ENCODE measurements around the gene ELF1. TPM values are rescaled to one million over a fixed set of nuclear protein-coding genes. Genes with fewer than 3 reads are reported as not detected.
"Not testable (repeated sequence)": the region's sequence is repeated elsewhere in the genome, so short reads cannot be mapped to it uniquely, and the experiment has no call there.

The ELF1 gene
- total and polyA plus RNA-seq, 2 experiments from 2014 or later, result 39.4 to 91.1 TPM

DNA sequence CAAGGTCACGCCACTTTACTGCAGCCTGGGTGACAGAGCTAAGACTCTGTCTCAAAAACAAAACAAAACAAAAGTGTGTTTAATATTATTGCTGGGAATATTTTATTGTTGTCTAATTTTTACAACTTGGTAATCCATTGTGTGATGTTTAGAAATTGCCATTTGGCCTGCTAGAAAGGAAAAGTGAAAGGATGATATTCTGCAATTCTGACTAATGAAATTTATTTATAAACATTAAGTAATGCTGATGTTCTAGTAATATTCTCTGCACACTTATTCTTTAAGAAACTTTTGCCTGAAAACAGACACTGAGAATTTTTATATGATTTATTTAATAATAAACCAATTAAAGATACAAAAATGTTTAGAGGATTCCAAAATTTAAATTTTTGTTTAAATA is 87.4 kb downstream of the ELF1 start:
- no peak for TF ChIP-seq EZH2phosphoT487 (IDR thresholded peaks at IDR 0.05; ENCODE audit: low read depth, severe bottlenecking, unreplicated experiment)
- no peak for TF ChIP-seq EZH2 (IDR thresholded peaks at IDR 0.05; ENCODE audit: borderline replicate concordance)
- no peak for TF ChIP-seq CTCF (IDR thresholded peaks at IDR 0.05; ENCODE audit: poor library complexity)
- no peaks in the 10 kb centered on the region for H3K4me1 ChIP-seq (ENCODE audit: insufficient read depth)
- WGBS (ENCODE audit: low lambda C conversion rate, missing lambda C conversion rate), result 63% methylated on average over 1 of the region's 1 CpG
- H3K79me2 ChIP-seq, result peaks cover 40% of the 10 kb centered on the region
- H3K9me3 ChIP-seq (ENCODE audit: low read depth), result no peaks in the 10 kb centered on the region
- no peaks in the 10 kb centered on the region for H3K9me2 ChIP-seq (replicated peaks; ENCODE audit: insufficient read depth)
- H3K4me2 ChIP-seq, result no peak overlapping the region
- H3K36me3 ChIP-seq (replicated peaks; ENCODE audit: insufficient read depth, low read depth), result no peaks in the 10 kb centered on the region
- H3K4me3 ChIP-seq, result no peak overlapping the region
- H4K20me1 ChIP-seq (ENCODE audit: insufficient read depth, poor library complexity, severe bottlenecking), result peaks cover 9% of the 10 kb centered on the region
- DNase-seq (ENCODE audit: low spot score), result no peak
- H3K27ac ChIP-seq, result no peak overlapping the region
- no peak overlapping the region for H2AFZ ChIP-seq
- no peaks in the 10 kb centered on the region for H3K27me3 ChIP-seq

DNA sequence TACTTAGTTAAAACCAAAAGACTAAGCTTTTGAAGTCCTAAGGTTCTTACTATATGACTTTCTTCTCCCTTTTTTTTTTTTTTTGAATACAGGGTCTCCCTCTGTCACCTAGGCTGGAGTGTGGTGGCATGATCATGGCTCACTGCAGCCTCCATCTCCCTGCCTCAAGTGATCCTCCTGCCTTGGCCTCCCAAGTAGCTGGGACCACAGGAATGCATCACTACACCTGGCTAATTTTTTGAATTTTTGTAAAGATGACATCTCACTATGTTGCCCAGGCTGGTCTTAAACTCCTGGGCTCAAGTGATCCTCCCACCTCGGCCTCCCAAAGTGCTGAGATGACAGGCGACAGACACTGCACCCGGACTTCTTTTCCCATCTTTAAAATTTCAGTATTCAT is 89.2 kb downstream of the ELF1 start:
- not testable (repeated sequence) for H2AFZ ChIP-seq; H3K4me1 ChIP-seq (ENCODE audit: insufficient read depth); H3K27me3 ChIP-seq; H3K9me2 ChIP-seq (replicated peaks; ENCODE audit: insufficient read depth); H3K9me3 ChIP-seq (ENCODE audit: low read depth); H3K36me3 ChIP-seq (replicated peaks; ENCODE audit: insufficient read depth, low read depth); DNase-seq (ENCODE audit: low spot score); H3K27ac ChIP-seq; H4K20me1 ChIP-seq (ENCODE audit: insufficient read depth, poor library complexity, severe bottlenecking); H3K4me2 ChIP-seq; H3K4me3 ChIP-seq
- peaks cover 23% of the 10 kb centered on the region for H3K79me2 ChIP-seq
- WGBS (ENCODE audit: low lambda C conversion rate, missing lambda C conversion rate), result 100% methylated on average over 3 of the region's 3 CpGs

DNA sequence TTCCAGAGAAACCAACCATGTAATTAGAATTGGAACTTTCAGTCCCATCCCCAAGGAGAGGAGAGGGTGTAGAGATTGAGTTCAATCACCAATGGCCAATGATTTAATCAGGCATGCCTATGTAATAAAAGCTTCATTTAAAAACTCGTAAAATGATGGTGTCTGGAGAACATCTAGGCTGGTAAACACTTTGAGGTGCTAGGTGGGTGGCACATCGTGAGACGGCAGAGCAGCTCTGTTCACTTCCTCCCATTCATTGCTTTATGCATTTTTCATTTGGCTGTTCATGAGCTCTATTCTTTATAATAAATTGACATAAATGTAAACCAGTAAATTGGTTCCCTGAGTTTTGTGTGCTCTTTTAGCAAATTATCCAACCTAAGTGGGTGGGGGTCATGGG is 90.1 kb downstream of the ELF1 start:
- DNase-seq (ENCODE audit: low spot score), result no peak
- no peak overlapping the region for H2AFZ ChIP-seq
- H3K4me2 ChIP-seq, result no peak overlapping the region
- peaks cover 16% of the 10 kb centered on the region for H3K79me2 ChIP-seq
- no peaks in the 10 kb centered on the region for H3K9me3 ChIP-seq (ENCODE audit: low read depth)
- H3K4me1 ChIP-seq (ENCODE audit: insufficient read depth), result no peaks in the 10 kb centered on the region
- H3K9me2 ChIP-seq (replicated peaks; ENCODE audit: insufficient read depth), result no peaks in the 10 kb centered on the region
- H3K36me3 ChIP-seq (replicated peaks; ENCODE audit: insufficient read depth, low read depth), result no peaks in the 10 kb centered on the region
- no peak overlapping the region for H3K27ac ChIP-seq
- WGBS (ENCODE audit: low lambda C conversion rate, missing lambda C conversion rate), result 90% methylated on average over 3 of the region's 3 CpGs
- no peaks in the 10 kb centered on the region for H3K27me3 ChIP-seq
- H3K4me3 ChIP-seq, result no peak overlapping the region
- no peak for TF ChIP-seq EZH2phosphoT487 (IDR thresholded peaks at IDR 0.05; ENCODE audit: low read depth, severe bottlenecking, unreplicated experiment)
- TF ChIP-seq EZH2 (IDR thresholded peaks at IDR 0.05; ENCODE audit: borderline replicate concordance), result no peak
- no peak for TF ChIP-seq CTCF (IDR thresholded peaks at IDR 0.05; ENCODE audit: poor library complexity)
- no peaks in the 10 kb centered on the region for H4K20me1 ChIP-seq (ENCODE audit: insufficient read depth, poor library complexity, severe bottlenecking)

GRCh38 chr13:40927929-40928328 is 91.2 kb downstream of the ELF1 start:
- WGBS (ENCODE audit: low lambda C conversion rate, missing lambda C conversion rate), result 96% methylated on average over 7 of the region's 9 CpGs
- Histone ChIP-seq H3K4me3 (no peak overlapping the region), H3K36me3 (replicated peaks; ENCODE audit: insufficient read depth, low read depth) (no peaks in the 10 kb centered on the region), H3K9me3 (ENCODE audit: low read depth) (no peaks in the 10 kb centered on the region), H3K79me2 (peaks cover 14% of the 10 kb centered on the region), H3K27ac (no peak overlapping the region), H3K4me2 (no peak overlapping the region), H4K20me1 (ENCODE audit: insufficient read depth, poor library complexity, severe bottlenecking) (no peaks in the 10 kb centered on the region), H3K27me3 (no peaks in the 10 kb centered on the region), H3K9me2 (replicated peaks; ENCODE audit: insufficient read depth) (no peaks in the 10 kb centered on the region), H3K4me1 (ENCODE audit: insufficient read depth) (no peaks in the 10 kb centered on the region), H2AFZ (no peak overlapping the region)
- no peak for TF ChIP-seq EZH2 (IDR thresholded peaks at IDR 0.05; ENCODE audit: borderline replicate concordance)
- no peak for TF ChIP-seq EZH2phosphoT487 (IDR thresholded peaks at IDR 0.05; ENCODE audit: low read depth, severe bottlenecking, unreplicated experiment)
- TF ChIP-seq CTCF (IDR thresholded peaks at IDR 0.05; ENCODE audit: poor library complexity), result no peak
- DNase-seq (ENCODE audit: low spot score), result no peak
